GM10266 (cell line): ENCODE data around the gene CENPO.

Source experiments
- DNase-seq: peaks from one replicate; pipeline ENCODE4 v3.0.0; 2012; ENCODE audit errors: extremely low spot score
- TF ChIP-seq, protein P1 (sequence below): IDR thresholded peaks from 2 replicates; pipeline ENCODE4 v1.5.1; 2012; ENCODE audit warnings: mild to moderate bottlenecking, low read depth; ENCODE audit not compliant: control insufficient read depth, insufficient read depth; ENCODE audit errors: missing control alignments

Gene CENPO

GRCh38 chr2:24806661-24807036, 13.4 kb downstream of the CENPO start:
- no peak for DNase-seq
- TF ChIP-seq, protein P1, sequence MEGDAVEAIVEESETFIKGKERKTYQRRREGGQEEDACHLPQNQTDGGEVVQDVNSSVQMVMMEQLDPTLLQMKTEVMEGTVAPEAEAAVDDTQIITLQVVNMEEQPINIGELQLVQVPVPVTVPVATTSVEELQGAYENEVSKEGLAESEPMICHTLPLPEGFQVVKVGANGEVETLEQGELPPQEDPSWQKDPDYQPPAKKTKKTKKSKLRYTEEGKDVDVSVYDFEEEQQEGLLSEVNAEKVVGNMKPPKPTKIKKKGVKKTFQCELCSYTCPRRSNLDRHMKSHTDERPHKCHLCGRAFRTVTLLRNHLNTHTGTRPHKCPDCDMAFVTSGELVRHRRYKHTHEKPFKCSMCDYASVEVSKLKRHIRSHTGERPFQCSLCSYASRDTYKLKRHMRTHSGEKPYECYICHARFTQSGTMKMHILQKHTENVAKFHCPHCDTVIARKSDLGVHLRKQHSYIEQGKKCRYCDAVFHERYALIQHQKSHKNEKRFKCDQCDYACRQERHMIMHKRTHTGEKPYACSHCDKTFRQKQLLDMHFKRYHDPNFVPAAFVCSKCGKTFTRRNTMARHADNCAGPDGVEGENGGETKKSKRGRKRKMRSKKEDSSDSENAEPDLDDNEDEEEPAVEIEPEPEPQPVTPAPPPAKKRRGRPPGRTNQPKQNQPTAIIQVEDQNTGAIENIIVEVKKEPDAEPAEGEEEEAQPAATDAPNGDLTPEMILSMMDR = no peak

- TF ChIP-seq, protein P1 = no peak
- no peak for DNase-seq
These were observed 16.2 kb downstream of the CENPO start for GRCh38 chr2:24809316-24810007.

DNA sequence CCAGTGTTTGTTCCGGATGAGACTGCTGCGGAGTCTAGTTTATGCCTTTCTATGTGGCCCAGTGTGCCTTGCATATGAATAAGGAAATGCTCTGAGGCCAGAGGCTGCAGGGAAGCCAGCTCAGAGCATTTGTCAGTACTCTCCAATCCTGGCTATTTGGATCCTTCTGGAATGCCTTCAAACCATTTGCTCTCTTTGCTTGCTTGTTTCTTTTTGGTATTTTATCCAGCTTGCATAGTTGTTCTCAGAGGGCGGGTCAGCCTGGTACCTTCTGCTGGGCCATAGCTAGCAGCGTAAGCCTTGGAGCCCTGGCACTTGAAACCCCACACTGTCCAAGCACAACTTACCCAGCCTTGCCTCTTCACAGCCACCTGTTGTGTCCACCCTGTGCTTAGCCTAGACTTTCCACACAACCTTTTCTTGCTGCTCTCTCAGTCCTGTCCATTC, 20.5 kb downstream of the CENPO start:
- TF ChIP-seq, protein P1 = no peak
- no peak for DNase-seq

DNA sequence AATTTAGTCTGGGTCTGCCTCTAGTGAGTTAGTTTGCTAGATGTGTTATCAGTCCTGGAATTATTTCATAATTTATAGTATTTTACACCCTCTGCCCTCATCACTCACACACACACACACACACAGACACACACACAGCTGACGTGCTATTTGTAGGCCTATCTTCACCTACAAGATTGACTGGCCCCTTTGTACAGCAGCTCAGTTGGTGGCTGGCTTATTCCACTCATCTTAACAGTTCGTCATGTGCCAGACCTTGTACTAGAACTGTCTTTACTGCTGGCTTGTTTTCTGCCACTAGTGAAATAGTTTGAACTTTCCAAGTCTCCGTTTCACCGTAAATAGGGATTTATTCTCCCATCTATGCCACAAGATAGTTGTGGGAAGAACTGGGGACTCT, 21.3 kb downstream of the CENPO start:
- DNase-seq = no peak
- TF ChIP-seq, protein P1 = no peak

DNA sequence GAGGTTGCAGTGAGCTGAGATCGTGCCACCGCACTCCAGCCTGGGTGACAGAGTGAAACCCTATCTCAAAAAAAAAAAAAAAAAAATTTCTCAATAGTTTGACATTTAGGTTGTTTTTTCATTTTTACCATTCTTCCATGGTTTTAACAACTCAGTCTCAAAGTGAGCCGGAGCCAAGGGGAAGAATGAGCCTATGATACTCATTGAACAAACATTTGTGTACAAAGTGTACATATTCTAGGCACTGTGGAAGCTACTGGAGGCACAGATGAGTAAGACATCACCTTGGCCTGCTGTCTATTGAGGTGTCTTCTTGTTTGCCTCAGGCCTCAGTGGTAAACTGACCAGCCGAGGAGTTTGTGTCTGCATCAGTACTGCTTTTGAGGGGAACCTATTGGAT, 21.9 kb downstream of the CENPO start:
- TF ChIP-seq, protein P1 = no peak
- no peak for DNase-seq

GRCh38 chr2:24816404-24816803, 23.2 kb downstream of the CENPO start:
- TF ChIP-seq, protein P1 = no peak
- no peak for DNase-seq

DNA sequence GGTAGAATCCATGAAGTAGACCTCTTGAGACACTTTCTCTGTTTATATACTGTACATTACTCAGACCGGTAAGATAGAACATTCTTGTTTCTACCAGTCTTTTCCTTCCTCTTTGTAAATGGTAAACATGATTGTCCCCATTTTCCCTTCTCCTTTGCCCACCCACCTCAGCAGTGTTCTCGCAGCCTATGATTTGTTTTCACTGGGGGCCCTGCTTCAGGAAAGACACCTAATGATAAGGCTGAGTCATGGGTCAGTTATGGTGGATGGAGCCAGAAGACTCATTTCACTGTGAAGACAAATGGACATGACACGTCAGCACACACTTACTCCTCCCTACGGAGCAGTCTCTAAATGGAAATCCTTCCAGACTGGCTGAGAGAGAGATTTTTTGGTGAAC, 23.7 kb downstream of the CENPO start:
- TF ChIP-seq, protein P1 = no peak
- DNase-seq = no peak
